Measurements from ENCODE around the gene SPDYC.

The SPDYC gene

GRCh38 chr11:65170058-65170534, at the start of gene SPDYC:
Gene SPDYC, plus strand, starts transcription at chr11:65170233. Its CDS starts 1,125 bp downstream, at chr11:65171358.
- DNase-seq, result no peak

DNA sequence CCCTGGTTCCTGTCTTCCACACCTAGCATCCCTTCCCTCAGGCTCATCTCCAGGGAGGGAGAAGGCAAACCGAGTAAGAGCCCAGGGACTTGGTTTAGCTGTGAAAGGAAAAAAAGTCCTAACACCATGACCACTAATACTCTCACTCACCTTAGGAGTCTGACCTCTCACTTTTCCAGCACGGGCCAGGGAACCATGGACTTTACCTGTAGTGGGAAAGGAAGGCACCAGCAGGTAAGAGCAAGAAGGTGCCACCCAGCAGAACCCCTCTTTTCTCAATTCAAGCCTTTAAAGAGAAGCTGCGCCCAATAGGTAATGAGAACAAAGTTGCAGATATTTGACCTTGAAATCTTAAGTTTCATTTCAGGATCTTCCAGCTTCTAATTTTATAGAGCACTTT, 49.2 kb upstream of the SPDYC start:
- no peak for DNase-seq

- no peak for DNase-seq
Measured at GRCh38 chr11:65121447-65121864, 48.6 kb upstream of the SPDYC start.

DNA sequence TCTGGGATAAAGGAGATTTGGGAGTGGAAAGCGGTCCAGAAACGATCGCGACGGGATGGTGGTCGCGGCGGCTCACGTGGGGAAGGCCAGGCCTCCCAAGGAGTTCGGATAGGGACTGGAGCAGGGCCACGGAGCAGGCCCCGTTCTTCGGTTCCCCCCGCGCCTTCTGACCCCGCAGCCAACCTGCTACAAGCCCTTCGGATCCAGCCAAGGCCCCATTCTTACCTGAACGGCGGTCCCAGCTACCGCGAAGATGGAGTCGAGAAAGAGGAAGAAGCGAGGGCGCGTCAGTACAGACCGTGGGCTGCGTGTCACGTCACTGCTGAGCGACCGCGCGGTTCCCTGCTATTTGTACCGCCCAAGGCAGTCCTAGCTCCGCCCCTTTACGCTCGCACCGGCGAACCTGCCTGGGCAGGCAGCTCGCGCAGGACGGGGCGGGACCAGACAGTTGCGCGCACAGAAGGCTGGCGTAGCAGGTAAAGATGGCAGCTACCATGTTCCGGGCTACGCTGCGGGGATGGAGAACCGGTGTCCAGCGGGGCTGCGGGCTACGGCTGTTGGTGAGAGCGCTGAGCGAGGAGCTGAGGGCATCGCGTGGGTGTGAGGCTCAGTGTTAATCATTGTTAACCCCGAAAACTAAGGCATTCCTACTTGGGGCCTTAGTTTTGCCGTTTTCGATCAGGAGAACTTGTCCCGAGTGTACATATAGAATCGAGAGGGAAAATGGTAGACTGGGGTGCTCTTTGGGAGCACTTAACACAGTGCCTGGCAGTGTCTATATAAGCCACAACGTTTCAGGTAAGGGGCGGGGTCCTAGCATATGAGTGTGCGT, 48.0 kb upstream of the SPDYC start, which contains the start of the genes FAU and MRPL49:
TSS of gene FAU (minus strand) at position 270 of the 832 bp plus-strand sequence. CDS start 321 bp downstream, outside the sequence.
TSS of gene MRPL49 (plus strand) at position 457 of the 832 bp plus-strand sequence. CDS start at position 483, 26 bp downstream.
- peak; percentile 96 to 97 for DNase-seq

- no peak for DNase-seq
Measured at GRCh38 chr11:65124480-65125196, 45.4 kb upstream of the SPDYC start.

DNA sequence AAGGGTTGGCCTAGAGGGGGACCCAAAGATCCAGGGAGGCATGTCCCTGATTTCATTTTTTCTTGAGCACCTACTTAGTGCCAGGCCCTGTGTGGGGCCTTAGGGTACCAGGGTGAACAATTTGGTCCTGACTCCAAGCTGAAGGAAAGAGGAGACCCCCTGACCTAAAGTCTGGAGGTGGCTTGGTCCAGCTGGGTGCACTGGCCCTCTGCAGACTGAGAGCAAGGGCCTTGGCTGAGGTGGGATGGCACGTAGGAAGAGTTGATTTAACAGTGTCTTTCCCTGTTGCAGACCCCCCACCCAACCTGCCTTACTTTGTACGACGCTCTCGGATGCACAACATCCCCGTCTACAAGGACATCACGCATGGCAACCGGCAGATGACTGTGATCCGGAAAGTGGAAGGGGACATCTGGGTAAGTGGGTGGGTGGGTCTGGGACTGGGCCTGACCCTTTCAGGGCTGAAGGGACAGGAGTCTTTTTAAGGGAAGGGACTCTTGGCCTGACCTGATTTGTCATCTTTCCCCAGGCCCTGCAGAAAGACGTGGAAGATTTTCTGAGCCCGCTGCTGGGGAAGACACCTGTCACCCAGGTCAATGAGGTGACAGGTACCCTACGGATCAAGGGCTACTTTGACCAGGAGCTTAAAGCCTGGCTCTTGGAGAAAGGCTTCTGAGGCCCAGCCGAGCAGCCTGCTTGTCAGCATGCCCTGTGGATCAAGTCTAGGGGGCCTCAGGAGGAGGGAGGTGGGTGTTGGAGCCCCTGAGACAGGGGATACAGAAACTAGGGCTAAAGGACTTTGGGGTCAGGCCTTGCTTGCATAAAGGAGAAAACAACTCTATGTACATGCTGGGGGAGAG, 44.6 kb upstream of the SPDYC start:
- DNase-seq, result no peak

GRCh38 chr11:65126624-65127274, 43.3 kb upstream of the SPDYC start:
- DNase-seq, result no peak

GRCh38 chr11:65127473-65128181, 42.4 kb upstream of the SPDYC start:
- no peak for DNase-seq

- no peak for DNase-seq
Measured at GRCh38 chr11:65128182-65129145, 41.6 kb upstream of the SPDYC start.

- DNase-seq, result no peak
Measured at GRCh38 chr11:65129649-65130441, 40.2 kb upstream of the SPDYC start.

DNA sequence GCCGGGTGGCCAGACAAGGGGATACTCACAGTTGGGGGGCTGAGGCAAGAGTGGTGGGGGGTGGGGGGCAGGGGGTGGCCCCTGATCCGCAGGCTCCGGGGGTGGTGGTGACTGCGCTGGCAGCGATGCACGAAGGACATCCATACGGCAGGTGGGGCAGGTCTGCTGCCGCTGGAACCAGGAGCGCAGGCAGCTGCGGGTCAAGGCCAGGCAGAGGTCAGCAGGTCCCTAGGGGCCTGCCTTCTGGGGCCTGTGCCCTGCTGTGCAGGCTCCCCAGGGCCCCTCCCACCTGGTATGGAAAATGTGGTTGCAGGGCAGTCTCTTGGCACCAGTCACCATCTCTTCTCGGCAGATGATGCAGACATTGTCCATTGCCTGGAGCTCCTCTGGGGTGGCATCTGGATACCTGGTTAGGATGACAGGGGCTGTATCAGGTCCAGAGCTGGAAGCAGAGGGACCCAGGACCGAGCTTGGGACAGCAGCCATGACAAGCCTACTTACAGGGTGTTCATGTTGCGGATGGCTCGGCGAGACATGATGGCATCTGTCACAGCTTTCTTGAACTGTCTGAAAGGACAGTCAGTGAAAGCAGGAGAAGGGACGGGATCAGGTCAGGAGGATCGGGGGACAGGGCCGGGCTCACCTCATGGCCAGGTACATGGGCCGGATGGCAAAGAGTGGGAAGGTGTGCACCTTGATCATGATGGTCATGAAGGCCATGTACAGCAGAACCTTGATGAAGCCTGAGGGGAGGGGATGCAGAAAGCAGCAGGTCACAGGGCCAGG, 39.2 kb upstream of the SPDYC start:
- no peak for DNase-seq

DNA sequence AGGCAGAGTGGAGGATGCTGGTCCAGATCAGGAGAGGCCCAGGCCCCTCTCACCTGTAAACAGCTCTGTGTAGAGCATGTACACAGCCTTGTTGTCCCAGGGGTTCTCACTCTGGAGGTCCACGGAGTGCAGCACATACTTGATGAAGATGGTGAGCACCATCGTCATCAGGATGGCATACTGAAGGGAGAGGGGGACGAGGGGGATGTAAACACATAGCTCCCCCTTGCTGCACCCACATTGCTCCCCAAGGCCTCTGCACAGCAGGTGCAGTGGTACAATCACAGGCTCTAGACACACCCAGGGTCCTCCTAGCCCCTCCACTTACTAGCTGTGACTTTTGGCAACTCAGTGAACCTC, 38.6 kb upstream of the SPDYC start:
- no peak for DNase-seq

- no peak for DNase-seq
Measured at GRCh38 chr11:65131895-65132237, 38.2 kb upstream of the SPDYC start.

DNA sequence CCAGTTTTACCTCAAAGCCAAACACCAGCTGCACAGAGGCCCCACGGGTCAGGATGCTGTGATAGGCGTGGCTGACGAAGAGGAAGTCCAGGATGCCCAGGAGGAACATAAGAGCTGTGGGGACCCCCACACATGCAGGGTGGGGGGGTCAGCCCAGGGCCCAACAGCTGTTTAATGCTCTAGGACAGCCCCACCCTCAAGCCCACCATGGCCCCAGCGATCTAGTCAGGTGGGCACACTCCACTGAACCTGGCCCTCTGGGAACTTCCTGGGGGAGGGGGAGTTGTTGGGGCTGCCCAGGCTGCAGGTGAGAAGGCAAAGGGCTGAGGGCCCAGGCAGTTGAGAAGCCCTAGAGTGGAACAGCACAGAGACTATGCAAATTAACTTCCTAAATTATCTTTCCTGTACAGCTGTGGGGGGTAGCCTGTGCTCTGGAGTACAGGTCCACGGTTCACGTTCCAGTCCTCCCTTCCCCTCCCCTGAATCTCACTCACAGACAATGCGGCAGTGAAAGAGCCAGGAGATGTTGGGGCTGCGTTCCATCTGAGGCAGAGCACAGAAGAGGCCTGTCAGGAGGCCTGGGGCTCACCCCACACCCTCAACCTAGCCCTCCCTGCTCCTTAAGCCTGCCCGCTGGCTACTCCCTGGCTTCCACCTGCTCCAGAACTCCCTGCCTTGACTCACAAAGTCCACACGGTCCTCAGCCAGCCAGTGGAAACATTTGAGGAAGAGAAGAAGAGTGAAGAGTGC, 37.6 kb upstream of the SPDYC start:
- no peak for DNase-seq

DNA sequence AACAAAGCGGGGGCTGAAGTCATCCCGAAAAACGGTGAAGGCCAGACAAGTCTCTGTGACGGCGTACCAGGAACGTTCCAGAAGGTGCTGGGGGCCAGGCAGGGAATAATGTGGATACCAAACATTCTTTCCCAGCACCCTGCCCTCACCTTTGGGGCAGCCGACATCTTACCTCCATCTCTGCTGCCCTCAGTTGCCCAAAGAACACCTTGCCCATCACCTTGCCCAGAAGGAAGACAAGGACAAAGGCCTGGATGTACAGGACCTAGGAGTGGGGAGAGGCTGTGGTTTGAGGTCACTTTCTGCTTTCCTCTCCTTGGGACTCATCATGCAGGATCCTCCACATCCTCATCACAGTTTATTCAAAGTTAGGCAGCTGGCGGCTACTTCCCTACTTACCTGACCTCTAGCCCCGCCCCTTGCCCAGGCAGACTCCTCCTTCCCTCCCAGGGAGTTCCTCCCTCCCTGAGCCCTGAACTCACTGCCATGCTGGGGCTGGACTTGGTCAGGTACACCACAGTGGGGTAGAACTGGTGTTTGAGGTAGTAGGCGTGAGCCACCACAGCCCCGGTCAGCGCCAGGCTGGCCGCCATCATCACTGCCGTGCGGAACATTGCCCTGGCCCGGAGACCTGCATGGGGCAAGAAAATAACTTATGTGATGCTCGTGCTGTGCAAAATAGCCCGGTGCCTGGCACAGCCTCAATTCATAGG, 36.9 kb upstream of the SPDYC start:
- no peak for DNase-seq

GRCh38 chr11:65133724-65134123, 36.3 kb upstream of the SPDYC start:
- DNase-seq, result no peak

- DNase-seq, result peak; percentile 79 to 88
Measured at GRCh38 chr11:65134240-65134951, 35.6 kb upstream of the SPDYC start, which contains the start of gene SYVN1. Gene SYVN1, minus strand, starts transcription at chr11:65134519. Its CDS starts 918 bp downstream, at chr11:65133601.

All from NCI-H1930 (cell line).